Endothelial cell of hepatic sinusoid (primary cell): Measurements from ENCODE around the gene PBX1.
"Not testable (repeated sequence)": the region's sequence is repeated elsewhere in the genome, so short reads cannot be mapped to it uniquely, and the experiment has no call there.

Experiments used
- in situ Hi-C: cut with HindIII; loops from 2 replicates; pipeline ENCODE4 v1.10.0; 2017; ENCODE audit warnings: low sequenced_read_pairs

The PBX1 gene

DNA sequence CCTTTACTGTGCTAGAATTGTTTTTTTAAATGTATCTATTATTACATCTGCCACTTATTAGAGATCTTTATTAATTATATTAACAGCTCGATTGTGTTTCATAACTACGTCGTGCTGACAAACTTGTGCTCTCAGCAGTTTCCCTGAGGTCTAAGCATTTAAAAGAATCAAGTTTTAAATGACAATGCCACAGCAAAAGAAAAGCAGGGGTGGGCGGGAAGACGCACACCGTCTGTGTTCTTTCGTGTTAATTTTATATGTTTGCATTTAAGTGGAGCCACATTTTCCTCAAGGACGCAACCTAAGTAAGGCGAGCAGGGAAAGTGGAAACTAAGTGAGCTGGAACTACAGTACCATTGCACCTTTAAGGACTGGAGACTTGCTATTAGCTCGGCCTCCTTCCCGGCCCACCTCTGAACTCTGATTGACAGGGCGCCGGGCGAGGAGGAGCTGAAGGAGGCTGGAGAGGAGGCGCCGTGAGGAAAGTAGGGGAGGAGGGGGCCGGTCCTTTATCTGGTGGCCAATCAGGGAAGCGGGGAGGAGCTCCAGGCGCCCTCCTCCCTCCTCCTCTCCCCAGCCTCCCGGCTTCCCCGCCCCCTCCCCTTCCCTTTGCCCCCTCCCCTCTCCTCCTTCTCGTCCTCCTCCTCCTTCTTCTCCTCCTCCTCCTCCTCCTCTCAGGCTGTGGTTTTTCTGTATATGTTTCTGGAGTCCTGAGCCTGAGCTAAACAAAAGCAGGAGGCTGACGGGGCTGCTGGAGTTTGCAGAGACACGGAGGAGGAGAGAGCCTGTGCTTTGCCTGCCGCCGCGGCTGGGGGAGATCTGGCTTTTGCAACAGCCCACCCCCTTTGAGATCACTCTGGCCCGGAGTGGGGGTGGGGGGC is at the start of gene PBX1:
TSS of gene PBX1 (plus strand) at position 724 of the 881 bp plus-strand sequence.
- in situ Hi-C loops: loop anchor here (5.0 kb wide), 1 partner anchor 34 kb away; no protein-coding TSS in a partner anchor

DNA sequence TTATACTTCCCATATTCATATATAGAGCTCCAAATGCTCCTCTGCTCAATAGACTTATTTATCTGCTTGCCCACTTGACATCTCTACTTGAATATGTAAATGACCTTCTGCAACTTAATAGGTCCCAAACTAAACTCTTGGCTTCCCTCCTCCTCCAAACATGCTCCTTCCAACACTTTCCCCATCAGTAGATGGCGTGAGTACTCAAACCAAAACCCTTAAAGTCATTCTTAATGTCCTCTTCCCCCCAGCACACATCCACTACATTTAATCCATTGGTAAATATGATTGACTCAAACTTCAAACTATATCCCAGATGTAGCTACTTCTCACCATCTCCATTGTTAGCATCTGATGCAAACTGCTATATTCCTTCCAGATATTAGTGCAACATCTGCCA is 48.5 kb upstream of the PBX1 start:
- in situ Hi-C loops: no loop called here

DNA sequence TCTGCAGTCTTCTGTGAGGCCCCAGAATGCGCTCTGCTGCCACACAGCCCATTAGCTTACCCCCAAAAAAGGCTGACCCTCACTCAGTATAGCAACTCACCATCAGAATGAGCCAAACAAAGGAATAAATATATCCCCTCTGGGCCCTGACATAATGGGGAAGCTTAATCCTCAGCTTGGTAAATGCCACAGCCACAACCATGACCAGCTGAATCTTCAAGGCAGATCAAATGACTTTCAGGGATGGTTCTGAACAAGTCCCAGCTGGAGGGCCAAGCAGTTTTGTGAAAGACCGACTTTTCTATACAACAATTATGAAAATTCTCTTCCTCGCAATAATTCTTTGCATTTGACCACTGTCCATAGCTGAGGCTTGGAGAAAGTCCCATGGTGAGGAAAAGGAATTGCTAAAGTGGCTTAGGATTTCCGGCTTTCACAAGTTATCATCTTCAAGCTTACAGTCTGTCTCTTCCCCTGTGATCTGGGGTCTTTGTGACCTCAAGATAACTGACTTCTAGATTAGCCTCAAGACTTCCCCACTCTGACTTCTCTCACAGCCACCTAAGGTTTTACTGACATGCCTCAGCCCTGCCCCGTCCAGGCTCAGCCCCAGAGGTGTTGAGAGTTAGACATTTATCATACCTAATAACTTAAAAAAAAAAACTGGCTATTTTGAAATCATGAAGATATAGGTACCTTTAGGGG is 47.8 kb upstream of the PBX1 start:
- in situ Hi-C loops: no loop called here

DNA sequence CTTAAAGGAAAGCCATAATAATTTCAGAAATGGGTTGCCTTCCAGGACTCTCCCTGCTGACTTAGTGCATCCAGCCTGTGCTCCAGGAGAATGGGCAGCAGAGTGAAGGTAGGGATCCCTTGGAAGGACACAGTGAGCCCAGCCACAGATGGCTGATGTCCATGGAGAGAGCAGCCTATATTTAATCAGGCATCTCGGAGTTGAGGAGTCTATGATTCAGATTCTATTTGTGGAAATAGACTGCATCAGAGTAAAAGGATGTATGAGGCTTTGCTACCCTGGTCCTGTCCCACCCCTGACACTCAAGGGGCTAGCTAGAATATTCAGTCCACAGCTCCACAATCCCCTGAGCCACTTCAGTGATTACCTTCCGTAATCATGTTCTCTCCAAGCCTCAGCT is 43.8 kb upstream of the PBX1 start:
- in situ Hi-C loops: loop anchor here (5.0 kb wide), 1 partner anchor 33 kb away; no protein-coding TSS in a partner anchor

DNA sequence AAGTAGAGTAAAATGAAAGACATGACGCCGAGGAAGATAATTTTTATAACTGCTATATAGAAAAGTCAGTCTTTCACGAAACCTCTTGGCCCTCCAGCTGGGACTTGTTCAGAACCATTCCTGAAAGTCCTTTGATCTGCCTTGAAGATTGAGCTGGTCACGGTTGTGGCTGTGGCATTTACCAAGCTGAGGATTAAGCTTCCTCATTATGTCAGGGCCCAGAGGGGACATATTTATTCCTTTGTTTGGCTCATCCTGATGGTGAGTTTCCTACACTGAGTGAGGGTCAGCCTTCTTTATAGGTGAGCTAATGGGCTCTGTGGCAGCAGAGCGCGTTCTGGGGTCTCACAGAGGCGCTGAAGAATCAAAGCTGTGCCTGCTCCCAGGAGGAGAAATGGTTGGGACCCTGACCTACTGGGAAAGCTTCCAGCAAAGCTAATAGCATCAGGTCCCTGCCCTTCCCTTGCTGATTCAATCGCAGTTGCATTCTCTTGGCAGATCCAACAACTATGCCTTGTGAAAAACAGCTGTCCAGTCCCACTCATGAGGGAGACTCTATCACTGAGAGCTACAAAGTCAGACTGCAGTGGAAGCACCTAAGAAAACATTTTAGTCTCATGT is 43.2 kb upstream of the PBX1 start:
- in situ Hi-C loops: loop anchor here (5.0 kb wide), 1 partner anchor 34 kb away; no protein-coding TSS in a partner anchor

DNA sequence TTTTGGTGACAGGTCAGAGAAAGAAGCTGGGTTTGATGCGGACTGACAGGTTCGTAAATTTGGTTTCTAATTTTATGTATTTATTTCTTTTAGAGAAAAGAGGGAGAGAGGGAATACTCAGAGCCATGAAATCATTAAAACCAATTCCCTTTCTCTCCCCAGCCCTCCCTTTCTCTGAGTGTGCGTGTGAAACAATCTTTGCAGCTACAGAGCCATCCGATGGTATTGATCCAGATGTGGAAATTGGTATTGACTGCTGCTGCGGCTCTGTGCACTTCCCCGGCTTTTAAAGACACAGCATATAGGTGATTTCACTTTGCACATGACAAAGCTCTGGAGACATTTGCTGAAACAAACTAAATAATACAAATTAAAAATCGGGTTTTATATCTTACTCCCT is 42.4 kb upstream of the PBX1 start:
- in situ Hi-C loops: loop anchor here (5.0 kb wide), 1 partner anchor 34 kb away; no protein-coding TSS in a partner anchor

DNA sequence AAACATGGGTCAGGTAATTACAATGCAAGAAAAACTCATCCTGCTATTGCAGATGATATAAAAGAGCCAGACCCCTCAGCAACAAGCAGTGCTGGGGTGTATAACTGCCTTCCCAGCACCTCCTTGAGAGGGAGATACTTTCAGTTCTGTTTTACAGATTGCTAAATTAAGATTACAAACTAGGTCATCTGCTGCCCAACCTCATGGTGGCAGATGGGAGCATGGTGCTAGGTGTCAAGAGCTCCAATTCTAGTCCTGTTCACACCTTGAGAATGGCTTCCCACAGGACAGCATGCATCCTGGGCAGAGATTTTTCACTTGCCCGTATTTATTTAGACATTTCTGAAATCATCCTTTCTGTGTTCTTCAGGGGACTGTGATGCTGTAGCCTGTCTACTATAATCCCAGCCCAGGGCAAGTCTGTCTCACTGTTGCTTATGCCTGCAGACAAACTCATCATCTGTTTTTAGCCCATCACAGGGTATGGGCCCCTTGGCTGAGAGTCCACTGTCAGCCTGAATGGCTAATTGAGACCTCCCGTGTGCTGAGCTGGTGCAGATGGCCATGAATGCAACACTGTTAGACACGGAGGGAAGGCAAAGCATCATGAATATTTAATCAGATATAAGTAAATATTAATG is 40.2 kb upstream of the PBX1 start:
- in situ Hi-C loops: loop anchor here (5.0 kb wide), 1 partner anchor 37 kb away; no protein-coding TSS in a partner anchor

DNA sequence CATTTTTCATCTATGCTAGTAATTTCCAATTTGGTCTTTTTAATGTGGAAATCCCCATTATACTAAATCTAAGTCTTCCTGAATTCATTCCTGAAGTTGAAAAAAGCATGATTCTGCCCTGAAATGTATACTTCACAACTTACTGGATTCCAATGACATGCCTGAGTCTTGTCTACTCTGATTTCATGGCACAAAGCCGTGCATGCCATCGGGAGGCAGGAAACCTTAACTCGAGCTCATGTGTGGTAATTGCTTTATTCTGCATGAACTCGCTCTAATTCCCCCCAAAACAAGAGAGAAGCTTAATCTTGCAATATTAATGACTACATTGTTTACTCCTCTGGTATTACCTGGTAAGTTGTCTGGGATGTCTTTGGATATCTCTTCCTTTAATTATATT is 39.6 kb upstream of the PBX1 start:
- in situ Hi-C loops: loop anchor here (5.0 kb wide), 1 partner anchor 37 kb away; no protein-coding TSS in a partner anchor

DNA sequence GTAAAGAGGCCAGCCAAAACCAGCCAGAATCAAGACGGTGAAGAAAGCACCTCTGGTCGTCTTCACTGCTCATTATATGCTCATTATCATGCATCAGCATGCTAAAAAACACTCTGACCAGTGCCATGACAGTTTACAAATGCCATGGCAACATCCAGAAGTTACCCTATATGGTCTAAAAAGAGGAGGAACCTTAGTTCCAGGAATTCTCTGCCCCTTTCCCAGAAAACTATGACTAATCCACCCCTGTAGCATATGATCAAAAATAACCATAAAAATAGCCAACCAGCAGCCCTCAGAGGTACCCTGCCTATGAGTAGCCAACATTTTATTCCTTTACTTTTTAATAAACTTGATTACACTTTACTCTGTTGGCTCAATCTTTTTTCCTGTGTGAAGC is 34.2 kb upstream of the PBX1 start:
- in situ Hi-C loops: no loop called here

DNA sequence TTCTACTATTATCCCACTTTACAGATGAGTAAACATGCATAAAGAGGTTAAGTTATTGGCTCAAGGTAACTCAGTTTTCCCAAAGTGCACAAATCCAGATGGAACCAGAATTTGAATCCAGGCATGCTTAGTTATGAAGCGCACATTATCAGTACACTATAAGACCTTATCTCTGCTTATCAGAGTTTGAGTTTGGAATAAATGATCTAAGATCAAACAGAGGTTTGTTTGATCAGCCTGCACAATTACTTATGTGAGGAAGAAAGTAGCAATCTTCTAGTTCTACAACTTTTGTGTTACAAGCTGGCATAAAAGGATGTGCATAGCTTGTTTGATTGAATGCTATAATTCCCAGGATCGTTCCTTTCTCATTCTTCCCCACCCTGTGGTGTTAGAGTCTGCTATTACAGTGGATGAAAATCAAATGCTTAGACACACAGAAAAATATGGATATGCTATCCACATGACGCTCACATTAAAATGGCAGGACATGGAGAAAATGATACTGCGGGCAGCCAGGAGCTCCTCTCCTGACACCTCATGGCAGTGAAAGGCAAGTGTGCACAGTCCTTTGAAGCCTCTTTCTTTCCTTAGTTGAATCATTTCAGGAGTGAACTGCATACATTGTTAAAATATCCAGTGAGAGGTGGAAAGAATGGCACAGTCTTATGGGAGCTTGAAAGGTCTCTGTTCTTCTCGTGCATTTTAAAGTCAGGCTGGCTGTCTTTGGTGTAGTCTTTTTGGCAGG is 23.9 kb upstream of the PBX1 start:
- in situ Hi-C loops: no loop called here

DNA sequence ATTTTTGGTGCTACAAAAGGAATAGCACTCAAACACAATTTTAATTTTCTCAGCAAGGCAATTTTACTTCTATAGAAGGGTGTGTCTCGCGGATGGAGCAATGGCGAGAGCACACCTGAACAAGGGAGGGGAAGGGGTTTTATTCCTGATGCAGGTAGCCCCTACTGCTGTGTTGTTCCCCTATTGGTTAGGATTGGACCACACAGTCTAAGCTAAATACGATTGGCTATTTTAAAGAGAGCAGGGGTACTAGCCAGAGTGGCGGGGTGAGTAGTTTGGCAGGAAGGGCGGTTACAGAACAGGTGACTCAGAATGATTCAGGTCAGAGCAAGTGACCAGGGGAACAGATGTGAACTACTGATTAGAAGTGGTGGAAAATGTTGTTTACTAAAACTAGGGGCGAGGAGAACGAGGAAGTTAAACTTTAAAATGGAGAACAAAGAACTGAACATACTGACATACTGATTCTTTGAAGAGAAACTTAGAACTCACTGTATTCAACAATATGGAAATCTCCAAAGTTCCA is 6.5 kb upstream of the PBX1 start:
- in situ Hi-C loops: not testable (repeated sequence)

DNA sequence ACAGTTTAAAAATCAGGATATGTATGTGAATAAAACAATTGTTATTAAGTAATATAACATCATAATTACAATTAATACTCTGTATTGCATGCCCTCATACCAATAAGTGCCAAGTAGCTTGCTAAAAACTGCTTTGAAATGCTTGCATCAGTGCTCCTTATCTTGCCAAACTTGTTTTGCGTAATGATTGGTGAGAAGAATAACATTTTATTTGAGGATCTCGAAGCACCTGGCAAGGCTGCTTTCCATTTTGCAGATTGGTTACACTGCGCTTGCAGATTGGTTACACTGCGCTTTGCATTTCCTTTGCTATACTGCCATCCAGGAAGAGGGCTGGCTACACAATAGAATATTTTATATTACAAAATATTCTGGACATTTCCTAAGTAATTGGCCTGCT is 1.7 kb upstream of the PBX1 start:
- in situ Hi-C loops: loop anchor here (5.0 kb wide), 1 partner anchor 35 kb away; no protein-coding TSS in a partner anchor

DNA sequence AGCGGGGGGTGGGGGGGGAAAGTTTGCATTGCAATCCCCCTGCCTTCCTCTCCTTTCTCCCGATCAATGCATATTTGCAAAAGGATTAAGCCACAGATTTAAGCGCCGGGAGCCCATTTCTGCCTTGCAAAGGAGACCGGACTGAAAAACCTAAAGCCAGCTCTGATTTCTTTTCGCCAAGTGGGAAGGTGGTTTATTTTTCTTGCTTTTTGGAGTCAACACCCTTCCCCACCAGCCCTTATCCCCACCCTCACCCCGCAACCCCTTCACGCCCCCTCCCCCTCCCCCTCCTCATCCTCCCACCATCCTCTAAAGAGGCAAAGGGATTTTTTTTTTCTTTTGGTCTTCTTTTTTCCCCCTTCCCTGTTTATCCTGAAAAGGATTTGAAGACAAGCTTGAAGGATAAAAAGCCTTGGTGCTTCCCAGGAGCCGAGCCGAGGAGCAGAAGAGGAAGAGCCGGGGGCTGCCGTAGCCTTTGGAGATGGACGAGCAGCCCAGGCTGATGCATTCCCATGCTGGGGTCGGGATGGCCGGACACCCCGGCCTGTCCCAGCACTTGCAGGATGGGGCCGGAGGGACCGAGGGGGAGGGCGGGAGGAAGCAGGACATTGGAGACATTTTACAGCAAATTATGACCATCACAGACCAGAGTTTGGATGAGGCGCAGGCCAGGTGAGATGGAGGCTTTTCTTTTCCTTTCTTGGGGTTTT is 513 bp downstream of the PBX1 start:
- in situ Hi-C loops: loop anchor here (5.0 kb wide), 3 partner anchors 33 to 228 kb away; no protein-coding TSS in a partner anchor

DNA sequence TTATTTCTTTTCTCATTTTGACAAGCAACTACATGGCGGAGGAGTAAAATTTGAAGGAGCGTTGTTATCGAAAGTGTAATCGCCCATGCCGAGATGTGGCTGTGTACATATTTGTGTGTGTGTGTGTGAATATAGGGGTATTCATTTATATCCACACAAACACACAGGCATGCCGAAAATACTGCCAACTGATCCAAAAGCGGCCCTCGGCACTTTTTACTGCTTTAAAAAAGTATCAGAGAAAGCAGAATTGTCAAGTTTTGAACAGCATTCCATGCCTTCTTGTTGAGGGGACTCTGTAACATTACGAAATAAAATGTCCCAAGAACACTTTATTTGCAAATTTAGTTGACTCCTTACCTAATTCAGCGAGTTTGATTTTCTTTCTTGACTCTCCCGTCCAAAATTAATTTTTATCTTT is 1.1 kb downstream of the PBX1 start:
- in situ Hi-C loops: loop anchor here (5.0 kb wide), 2 partner anchors 82 to 227 kb away; no protein-coding TSS in a partner anchor

DNA sequence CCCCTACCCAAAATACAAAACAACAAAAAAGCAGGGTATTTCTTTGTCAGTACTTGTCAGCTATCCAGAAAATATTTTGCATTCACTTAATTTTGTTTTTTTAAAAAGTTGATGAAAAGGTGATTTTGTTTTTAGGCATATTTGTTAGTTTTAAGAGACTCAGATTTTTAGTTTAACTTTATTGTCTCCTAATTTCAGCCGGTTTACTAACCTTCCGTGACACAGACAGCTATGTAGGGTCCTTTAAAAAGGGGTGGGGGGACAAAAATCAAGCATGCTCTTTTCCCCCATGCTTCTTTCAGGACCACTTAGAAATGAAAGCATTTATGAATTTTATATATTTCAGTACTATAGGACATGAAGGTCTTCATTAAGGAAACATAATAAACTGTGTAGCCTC is 1.6 kb downstream of the PBX1 start:
- in situ Hi-C loops: loop anchor here (5.0 kb wide), 2 partner anchors 82 to 227 kb away; no protein-coding TSS in a partner anchor

DNA sequence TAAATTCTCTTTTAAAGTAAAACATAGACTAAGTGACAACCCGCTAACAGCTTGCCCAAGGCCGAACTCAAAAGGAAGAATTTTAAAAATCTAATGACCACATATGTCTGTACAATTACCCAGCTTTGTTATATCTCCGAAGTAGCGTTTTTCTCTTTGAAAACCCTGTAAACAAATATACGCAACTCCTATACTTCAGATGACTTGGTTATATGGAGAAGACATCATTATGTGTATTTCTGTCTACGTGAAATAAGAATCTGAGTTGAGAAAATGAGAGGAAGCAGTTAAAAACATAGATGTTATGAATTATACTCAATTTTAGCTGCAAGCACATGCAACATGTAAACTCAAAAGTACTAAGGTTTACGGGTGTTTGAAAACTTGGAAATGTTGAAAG is 2.0 kb downstream of the PBX1 start:
- in situ Hi-C loops: loop anchor here (5.0 kb wide), 2 partner anchors 81 to 226 kb away; no protein-coding TSS in a partner anchor

DNA sequence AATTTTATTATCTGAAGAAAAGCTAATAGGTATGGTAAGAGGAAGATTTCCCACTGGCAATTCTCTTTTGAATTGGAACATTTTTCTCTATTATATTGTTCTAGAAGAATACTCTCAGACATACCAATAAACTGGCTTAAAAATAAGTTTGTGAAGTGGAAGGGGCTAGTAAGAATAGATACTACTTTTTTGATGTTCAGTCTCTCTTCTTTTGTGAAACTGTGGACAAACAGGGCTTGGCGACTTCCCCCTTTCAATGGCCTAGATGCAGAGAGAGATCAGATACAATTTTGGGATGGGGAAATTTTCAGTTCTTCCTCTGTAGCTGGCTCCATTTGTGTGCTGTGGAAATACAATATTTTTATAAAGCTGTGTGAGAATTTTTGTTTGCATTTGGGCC is 2.5 kb downstream of the PBX1 start:
- in situ Hi-C loops: loop anchor here (5.0 kb wide), 2 partner anchors 81 to 226 kb away; no protein-coding TSS in a partner anchor

DNA sequence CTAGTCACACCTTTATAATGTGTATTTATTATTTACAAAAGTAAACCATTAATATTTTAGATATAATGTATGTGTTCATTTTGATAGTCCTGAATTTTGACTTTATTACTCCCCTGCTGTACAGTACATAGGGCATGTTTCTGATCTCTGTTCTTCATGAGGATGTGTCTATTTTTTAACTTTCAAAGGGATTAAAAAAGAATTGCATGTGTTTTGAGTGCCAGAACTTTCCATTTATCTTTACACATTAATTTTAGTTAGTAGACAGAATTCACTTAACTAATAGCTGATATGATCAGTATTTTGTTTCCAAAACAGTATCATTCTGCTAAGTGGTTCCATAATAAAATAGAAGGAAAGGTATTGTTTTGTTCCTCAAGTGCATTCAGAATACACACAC is 3.1 kb downstream of the PBX1 start:
- in situ Hi-C loops: loop anchor here (5.0 kb wide), 2 partner anchors 80 to 225 kb away; no protein-coding TSS in a partner anchor

DNA sequence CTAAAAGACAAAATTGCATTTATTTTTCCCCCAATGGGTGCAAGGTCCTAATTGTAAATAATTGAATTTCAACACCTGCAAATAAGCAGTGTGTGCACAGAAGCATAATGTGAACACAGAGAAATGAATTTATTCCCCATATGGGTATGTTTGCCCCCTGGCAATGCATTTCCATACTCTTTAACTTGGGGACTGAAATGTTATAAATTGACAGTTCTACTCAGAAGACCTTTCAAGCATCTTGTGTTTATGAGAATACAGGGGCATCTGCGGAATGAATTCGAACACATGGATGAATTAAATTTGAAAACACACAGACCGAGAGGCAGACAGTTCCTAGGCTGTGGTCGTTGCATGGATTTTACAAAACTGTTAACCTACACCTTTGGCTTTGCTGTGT is 3.5 kb downstream of the PBX1 start:
- in situ Hi-C loops: loop anchor here (5.0 kb wide), 2 partner anchors 80 to 225 kb away; no protein-coding TSS in a partner anchor
